GM21447 (cell line): ENCODE measurements around the gene SPINK1.
"Not testable (repeated sequence)": the region's sequence is repeated elsewhere in the genome, so short reads cannot be mapped to it uniquely, and the experiment has no call there.

ENCODE experiments used
- ATAC-seq: cut with Tn5 transposase; IDR thresholded peaks from one replicate; pipeline ENCODE4 v1.9.1; 2021; ENCODE audit not compliant: unreplicated experiment

The SPINK1 gene

DNA sequence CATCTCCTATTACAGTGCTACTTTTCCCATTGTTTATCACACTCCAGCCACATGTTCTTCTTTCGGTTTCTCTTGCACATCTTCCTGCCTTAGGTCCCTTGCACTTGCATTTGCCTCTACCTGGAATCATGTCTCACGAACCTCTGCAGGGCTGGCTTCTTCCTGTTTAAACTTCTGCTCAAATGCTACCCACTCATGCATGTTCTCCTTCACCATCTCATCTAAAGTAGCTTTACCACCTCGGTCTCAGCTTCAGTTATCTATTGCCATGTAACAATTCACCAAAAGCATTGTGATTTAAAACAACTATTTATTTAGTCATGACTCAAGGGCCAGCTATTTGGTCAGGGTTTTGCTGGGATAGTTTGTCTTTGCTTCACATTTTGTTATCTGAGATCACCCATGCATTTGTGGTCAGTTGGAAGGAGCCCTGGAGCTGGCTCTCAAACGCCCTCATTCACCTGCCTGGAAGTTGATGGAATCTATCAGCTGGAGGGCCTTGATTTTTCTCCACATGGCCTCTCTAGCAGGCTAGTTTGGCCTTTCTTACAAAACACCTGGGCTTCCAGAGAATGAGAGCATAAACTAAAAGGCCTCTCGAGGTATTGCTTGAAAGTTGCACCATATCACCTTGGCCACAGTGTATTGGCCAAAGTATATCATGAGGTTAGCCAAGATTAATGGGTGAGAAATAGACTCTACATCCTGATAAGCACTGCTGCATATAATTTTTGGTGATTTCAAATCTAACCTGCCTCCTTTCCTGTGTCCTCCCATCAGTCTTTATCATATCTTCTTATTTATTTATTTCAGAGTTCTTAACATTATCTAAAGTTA, 21.4 kb downstream of the SPINK1 start:
- ATAC-seq: no peak

GRCh38 chr5:147805030-147805454, 26.4 kb downstream of the SPINK1 start:
- peak; percentile 89 for ATAC-seq

DNA sequence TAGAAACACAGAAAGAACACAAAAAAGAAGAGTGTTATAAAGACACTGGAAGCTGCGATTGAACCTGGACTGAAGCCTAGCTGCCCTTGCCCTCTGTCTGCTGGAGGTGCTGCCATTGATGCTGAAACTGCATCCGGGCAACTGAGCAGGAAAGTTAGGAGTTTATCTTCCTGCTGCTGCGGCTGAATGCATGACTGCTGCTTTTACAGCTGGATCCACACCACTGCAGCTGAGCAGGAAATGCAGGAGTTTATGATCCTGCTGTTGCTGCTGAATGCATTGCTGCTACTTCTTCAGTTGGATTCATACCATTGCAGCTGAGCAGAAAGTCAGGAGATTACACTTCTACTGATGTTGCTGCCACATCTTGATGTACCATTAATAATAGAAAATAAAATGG, 27.1 kb downstream of the SPINK1 start:
- no peak for ATAC-seq

- ATAC-seq: no peak
Measured at GRCh38 chr5:147803926-147804325, 27.5 kb downstream of the SPINK1 start.

DNA sequence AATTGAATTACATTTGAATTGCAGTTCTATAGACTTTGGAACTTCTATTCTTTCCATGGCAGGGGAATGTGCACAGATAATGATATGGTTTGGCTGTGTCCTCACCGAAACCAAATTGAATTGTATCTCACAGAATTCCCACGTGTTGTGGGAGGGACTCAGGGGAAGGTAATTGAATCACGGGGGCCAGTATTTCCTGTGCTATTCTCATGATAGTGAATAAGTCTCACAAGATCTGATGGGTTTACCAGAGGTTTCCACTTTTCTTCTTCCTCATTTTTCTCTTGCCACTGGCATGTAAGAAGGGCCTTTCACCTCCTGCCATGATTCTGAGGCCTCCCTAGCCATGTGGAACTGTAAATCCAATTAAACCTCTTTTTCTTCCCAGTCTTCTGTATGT, 28.3 kb downstream of the SPINK1 start:
- not testable (repeated sequence) for ATAC-seq

DNA sequence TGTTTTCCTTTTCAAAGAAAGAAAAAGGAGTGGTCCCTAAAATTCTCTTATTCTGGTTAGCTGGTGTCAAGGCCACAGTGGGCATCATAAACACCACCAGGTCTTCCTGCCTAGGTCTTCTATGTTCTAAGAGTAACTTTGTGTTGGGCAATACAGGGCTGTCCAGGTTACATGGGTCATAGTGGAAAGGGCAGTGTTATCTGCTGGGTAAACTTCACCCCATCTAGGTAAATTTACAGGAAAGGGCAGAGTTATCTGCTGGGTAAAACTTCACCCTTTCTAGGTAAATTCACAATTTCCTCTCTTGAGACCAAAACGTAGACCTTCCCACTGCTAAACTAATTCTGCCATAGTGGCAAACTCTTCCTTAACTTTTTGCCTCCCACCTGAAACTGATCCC, 30.0 kb downstream of the SPINK1 start:
- ATAC-seq: no peak

GRCh38 chr5:147800491-147800890, 31.0 kb downstream of the SPINK1 start:
- no peak for ATAC-seq

DNA sequence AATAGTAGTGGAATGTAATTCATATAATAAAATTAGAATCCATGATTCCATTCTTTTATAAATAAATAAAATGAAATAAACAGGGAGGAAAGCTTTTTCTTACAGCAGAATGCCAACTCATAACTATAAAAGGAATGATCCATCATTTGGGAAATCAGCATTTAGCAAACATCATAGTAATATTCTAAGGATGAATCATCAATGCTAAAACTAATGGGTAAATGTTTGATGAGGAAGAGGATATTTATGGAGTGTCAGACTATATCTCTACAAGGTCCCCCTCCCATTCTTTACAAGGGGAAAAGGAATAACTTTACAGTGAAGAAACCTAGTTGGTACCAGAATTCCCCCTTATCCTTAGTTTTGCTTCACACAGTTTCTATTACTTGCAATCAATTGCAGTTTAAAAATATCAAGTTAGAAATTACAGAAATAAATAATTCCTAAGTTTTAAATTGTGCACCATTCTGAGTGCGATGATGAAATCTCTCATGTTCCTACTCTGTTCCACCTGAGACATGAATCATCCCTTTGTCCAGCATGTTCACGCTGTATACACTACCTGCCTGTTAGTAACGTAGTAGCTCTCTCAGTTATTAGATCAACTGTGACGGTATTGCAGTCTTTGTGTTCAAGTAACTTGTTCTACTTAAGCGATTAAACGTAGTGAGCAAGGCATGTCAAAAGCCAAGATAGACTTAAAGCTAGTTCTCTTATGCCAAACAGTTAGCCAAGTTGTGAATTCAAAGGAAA, 34.7 kb downstream of the SPINK1 start:
- no peak for ATAC-seq

- no peak for ATAC-seq
Measured at GRCh38 chr5:147791181-147791580, 40.3 kb downstream of the SPINK1 start.

- ATAC-seq: no peak
Measured at GRCh38 chr5:147789820-147790219, 41.7 kb downstream of the SPINK1 start.

DNA sequence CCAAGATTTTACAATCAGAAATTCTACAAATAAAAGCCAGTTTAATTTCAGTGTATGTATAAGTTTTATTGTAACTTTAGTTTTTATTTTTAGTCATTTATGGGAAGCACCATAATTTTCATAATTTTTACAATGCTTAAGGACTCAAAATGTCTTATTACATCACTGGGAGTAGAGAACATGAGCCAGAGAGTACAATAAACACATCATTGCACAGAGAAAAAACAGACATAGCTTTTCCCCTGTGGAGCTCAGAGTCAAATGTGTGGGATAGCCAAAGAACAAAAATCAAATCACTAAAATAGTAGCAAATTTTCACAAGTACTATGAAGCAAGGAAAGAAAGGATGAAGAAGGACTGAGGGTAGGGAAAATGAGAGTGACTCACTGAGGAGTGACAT, 43.4 kb downstream of the SPINK1 start:
- no peak for ATAC-seq

- no peak for ATAC-seq
Measured at GRCh38 chr5:147786142-147786541, 45.3 kb downstream of the SPINK1 start.

DNA sequence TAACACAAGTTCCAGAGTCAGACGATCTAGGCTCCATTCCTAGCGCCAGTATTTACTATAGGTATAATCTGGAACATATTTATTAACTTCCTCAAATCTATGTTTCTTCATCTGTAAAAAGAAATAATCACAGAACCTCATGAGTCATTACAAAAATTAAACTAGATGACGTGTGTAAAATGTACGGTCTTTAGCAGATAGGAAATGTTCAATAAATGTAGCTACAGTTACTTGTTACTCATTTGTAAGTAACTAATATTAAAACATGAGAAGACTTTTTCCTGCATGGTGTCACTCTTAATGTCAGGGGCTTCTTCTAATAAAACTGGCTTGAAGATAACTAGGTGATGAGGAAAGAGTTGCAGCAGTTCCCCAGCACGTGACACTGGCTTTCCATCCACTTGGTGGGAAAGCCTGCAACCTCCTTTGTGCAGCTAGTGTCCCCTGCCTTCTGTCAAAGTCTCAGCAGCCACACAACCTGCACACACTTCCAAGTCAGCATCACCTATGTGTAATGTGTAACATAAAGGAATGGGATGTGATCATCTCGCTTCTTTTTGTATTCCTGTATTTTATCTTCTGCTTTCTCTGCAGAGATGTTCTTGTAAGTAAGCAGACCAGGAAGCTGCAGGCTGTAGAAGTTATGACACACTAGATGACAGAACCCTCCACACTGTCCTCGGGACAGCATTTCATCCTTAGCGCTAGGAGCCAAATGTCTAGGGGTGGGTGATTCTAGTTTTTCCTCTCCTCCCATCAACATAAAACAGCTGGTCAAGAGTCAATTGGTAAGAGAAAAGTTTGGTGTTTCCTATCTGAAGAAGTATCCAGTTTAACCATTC, 47.1 kb downstream of the SPINK1 start:
- no peak for ATAC-seq

DNA sequence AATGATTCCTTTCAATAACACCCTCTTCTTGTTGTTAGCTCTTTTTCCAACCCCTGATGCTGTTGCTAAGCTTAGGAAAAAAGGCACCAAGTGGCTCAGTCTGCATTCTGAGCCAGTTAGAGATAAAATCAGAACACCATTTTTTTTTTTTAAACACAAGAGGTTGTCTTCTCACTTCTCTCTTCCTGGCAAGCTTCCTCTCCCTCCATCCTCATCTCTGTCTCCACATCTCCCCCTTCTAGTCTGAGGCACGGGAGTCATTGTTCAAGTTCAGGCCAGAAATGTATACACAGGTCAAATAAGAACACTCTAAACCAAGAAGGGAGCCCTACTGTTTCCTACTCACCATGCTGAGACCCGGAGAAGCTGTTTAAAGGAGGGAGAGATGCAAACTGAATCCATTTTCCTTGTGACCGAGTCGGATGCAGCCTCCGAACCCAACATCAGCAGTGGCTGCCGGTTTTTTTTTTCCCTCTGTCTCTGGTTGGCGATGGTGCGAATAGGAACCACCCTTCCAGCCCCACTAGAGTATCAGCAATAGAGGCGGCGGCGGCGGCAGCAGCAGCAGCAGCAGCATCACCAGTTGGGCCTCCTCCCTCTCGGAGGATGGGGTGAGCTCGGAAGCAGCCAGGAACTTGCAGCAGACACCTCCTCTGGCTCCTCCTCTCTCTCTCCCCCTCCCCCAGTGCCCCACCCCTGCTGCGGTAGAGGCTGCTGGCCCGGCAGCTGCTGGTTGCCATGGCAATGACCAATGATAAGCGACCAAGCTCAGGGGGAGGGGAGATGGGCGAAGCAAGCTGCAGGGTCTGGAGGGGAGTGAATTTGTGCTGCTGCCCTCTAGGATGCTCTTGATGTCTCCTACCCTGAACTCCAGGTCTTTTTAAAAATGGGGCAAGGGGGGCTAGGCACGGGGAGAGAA, 49.1 kb downstream of the SPINK1 start, which contains the start of gene JAKMIP2:
Gene JAKMIP2, minus strand, starts transcription at position 619 of the 919 bp plus-strand sequence. CDS start 110,922 bp downstream, outside the sequence.
- ATAC-seq: peak; percentile 69

GRCh38 chr5:147780924-147781573, 50.4 kb downstream of the SPINK1 start:
- no peak for ATAC-seq

- no peak for ATAC-seq
Measured at GRCh38 chr5:147779694-147780093, 51.8 kb downstream of the SPINK1 start.

- ATAC-seq: no peak
Measured at GRCh38 chr5:147776989-147777388, 54.5 kb downstream of the SPINK1 start.
